Measurements from ENCODE around the gene NKD1.

NKD1 gene

DNA sequence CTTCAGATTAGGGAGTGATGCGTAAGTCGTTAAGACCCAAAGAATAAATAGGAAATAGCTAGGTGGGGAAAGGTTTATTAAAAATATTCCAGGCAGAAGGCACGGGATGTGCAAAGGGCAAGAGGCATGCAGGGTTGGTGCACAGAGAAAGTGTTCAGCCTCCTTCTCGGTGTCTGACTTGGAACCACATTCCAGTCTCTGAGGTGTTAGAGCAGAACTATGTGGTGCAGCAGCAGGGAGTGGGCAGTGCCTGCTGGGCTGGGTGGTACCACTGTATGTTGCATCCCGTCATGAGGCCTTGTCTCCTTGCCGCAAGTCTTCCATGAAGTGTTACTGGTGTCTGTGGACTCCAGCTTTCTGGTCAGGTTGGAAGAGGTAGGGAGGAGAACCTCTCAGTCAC lies 11.1 kb downstream of the NKD1 start:
- Histone ChIP-seq H3K4me2 (no peak overlapping the region), H3K9ac (no peak overlapping the region), H3K27me3 (no peaks in the 10 kb centered on the region), H3K36me3 (no peaks in the 10 kb centered on the region), H4K20me1 (0 out of 22 replicates have a peak, but pooled peaks cover 0 to 5% (median 0%) of the 10 kb centered on the region in 11 experiments), H3K9me3 (replicated peaks in 1 of 11) (peaks cover 0 to 12% (median 7%) of the 10 kb centered on the region in 11 experiments; a peak in 8 of 22 replicates), H3K4me3 (no peak overlapping the region), H3K27ac (no peak overlapping the region), H3K4me1 (peaks cover 0 to 6% (median 4%) of the 10 kb centered on the region in 10 experiments; a peak in 7 of 20 replicates)
- TF ChIP-seq Cebpa-rat (IDR thresholded peaks at IDR 0.05) = no peak

DNA sequence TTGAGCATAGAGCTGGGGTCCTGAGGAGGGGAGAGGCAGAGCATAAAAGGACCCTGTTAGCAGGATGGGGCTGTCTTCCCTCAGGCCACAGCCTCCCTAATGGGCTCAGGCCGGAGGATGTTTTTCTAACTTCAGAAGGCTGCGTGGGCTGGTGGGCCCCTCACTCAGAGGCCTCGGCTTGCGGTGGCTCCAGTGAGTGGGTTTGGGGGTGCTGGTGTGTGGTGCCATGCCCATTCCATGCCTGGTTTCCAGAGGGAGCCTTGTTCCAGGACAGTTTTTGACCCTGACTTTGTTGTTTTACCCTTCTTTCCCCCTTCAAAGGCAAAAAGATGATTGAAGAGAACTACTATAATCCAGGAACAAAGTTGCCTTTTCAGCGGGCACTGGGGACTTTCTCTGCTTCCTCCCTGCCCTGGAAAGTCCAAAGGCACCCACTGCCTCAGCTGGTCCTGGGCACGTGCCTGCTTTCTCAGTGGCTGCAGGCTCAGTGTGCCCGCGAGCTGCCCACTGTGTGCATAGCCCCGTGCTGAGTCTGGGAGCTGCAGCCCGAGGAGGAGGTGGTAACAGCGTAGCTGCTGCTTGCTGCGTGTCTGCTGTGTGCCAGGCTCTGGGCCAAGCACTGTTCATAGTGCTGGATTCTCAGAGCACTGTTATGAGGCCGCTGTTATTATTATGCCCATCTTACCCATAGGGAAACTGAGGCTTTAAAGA lies 11.8 kb downstream of the NKD1 start:
- TF ChIP-seq Cebpa-rat (IDR thresholded peaks at IDR 0.05) = no peak
- peaks cover 0 to 12% (median 7%) of the 10 kb centered on the region in 11 experiments; a peak in 8 of 22 replicates for H3K9me3 ChIP-seq (replicated peaks in 1 of 11)
- H3K4me1 ChIP-seq = peaks cover 0 to 8% (median 4%) of the 10 kb centered on the region in 10 experiments; a peak in 7 of 20 replicates
- H3K4me3 ChIP-seq = no peak overlapping the region
- H3K9ac ChIP-seq = no peak overlapping the region
- H4K20me1 ChIP-seq = 0 out of 22 replicates have a peak, but pooled peaks cover 0 to 1% (median 0%) of the 10 kb centered on the region in 11 experiments
- no peak overlapping the region for H3K27ac ChIP-seq
- no peaks in the 10 kb centered on the region for H3K36me3 ChIP-seq
- no peak overlapping the region for H3K4me2 ChIP-seq
- no peaks in the 10 kb centered on the region for H3K27me3 ChIP-seq

GRCh38 chr16:50560903-50561863 lies 13.0 kb downstream of the NKD1 start:
- Histone ChIP-seq H3K27ac (no peak overlapping the region), H3K36me3 (no peaks in the 10 kb centered on the region), H3K4me1 (peaks cover 0 to 8% (median 4%) of the 10 kb centered on the region in 10 experiments; a peak in 7 of 20 replicates), H3K4me3 (no peak overlapping the region), H3K27me3 (no peaks in the 10 kb centered on the region), H4K20me1 (no peaks in the 10 kb centered on the region), H3K9ac (no peak overlapping the region), H3K9me3 (replicated peaks in 1 of 11) (peaks cover 0 to 12% (median 7%) of the 10 kb centered on the region in 11 experiments; a peak in 8 of 22 replicates), H3K4me2 (no peak overlapping the region)
- TF ChIP-seq Cebpa-rat (IDR thresholded peaks at IDR 0.05) = no peak

DNA sequence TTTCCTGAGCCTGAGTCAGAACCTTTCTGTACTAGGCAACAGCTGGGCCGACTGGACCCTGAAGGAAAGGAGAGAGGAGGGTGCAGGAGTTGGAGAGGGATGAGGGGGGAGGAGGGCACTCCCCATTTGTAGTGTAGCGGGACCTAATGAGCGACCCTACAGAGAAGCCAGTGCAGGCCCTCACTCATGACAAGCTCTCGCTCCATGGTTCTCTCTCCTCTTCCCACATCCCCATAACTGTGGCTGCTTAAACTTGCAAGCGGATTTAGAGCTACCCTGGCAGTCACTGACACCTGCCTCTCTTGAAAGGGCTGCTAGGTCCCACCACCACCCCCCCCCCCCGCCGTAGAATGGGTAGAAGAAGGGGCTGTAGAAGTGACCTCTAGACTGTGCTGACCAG lies 14.5 kb downstream of the NKD1 start:
- TF ChIP-seq Cebpa-rat (IDR thresholded peaks at IDR 0.05) = no peak
- Histone ChIP-seq H3K9ac (no peak overlapping the region), H3K36me3 (no peaks in the 10 kb centered on the region), H3K27me3 (no peaks in the 10 kb centered on the region), H4K20me1 (no peaks in the 10 kb centered on the region), H3K4me3 (no peak overlapping the region), H3K27ac (no peak overlapping the region), H3K9me3 (replicated peaks in 1 of 11) (peaks cover 0 to 9% (median 0%) of the 10 kb centered on the region in 11 experiments; a peak in 4 of 22 replicates), H3K4me2 (no peak overlapping the region), H3K4me1 (peaks cover 0 to 8% (median 4%) of the 10 kb centered on the region in 10 experiments; a peak in 8 of 20 replicates)

DNA sequence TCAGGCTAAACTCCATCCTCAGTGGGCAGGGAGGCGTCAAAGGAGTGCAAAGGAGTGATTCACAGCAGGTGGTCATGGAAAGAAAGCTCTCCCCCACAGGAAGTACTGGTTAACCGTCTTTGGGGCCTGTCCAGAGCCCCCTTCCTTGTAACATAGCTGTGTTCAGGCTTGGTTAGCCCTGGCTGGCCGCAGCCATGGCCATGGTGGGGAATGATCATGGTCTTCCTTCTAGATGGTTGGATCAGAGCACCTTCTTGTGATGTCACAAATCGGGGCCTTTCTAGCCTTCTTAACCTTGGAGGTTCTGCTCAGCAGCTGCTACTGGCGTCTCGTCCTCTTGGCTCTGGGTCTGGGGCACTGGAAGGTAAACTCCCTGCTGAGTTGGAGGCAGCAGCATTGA lies 15.8 kb downstream of the NKD1 start:
- H4K20me1 ChIP-seq = no peaks in the 10 kb centered on the region
- H3K36me3 ChIP-seq = no peaks in the 10 kb centered on the region
- TF ChIP-seq Cebpa-rat (IDR thresholded peaks at IDR 0.05) = no peak

GRCh38 chr16:50565428-50565827 lies 17.2 kb downstream of the NKD1 start:
- Histone ChIP-seq H3K4me2 (no peak overlapping the region), H3K27me3 (no peaks in the 10 kb centered on the region), H3K36me3 (no peaks in the 10 kb centered on the region), H4K20me1 (no peaks in the 10 kb centered on the region), H3K4me3 (no peak overlapping the region), H3K9me3 (replicated peaks in 1 of 11) (peaks cover 0 to 9% (median 0%) of the 10 kb centered on the region in 11 experiments; a peak in 3 of 22 replicates), H3K9ac (no peak overlapping the region), H3K27ac (no peak overlapping the region), H3K4me1 (peaks cover 0 to 17% (median 12%) of the 10 kb centered on the region in 10 experiments; a peak in 13 of 20 replicates)
- no peak for TF ChIP-seq Cebpa-rat (IDR thresholded peaks at IDR 0.05)

More for the DNA sequence above, 15.8 kb downstream of the NKD1 start:
- peaks cover 0 to 17% (median 12%) of the 10 kb centered on the region in 10 experiments; a peak in 13 of 20 replicates for H3K4me1 ChIP-seq
- no peak overlapping the region for H3K27ac ChIP-seq
- H3K9me3 ChIP-seq (replicated peaks in 1 of 11) = peaks cover 0 to 9% (median 0%) of the 10 kb centered on the region in 11 experiments; a peak in 3 of 22 replicates
- peak overlapping the region in 4 of 11 experiments; percentile 7 to 28 (median 23); a peak in 3 of 22 replicates for H3K4me2 ChIP-seq
- H3K27me3 ChIP-seq = no peaks in the 10 kb centered on the region
- H3K4me3 ChIP-seq = no peak overlapping the region
- no peak overlapping the region for H3K9ac ChIP-seq

DNA sequence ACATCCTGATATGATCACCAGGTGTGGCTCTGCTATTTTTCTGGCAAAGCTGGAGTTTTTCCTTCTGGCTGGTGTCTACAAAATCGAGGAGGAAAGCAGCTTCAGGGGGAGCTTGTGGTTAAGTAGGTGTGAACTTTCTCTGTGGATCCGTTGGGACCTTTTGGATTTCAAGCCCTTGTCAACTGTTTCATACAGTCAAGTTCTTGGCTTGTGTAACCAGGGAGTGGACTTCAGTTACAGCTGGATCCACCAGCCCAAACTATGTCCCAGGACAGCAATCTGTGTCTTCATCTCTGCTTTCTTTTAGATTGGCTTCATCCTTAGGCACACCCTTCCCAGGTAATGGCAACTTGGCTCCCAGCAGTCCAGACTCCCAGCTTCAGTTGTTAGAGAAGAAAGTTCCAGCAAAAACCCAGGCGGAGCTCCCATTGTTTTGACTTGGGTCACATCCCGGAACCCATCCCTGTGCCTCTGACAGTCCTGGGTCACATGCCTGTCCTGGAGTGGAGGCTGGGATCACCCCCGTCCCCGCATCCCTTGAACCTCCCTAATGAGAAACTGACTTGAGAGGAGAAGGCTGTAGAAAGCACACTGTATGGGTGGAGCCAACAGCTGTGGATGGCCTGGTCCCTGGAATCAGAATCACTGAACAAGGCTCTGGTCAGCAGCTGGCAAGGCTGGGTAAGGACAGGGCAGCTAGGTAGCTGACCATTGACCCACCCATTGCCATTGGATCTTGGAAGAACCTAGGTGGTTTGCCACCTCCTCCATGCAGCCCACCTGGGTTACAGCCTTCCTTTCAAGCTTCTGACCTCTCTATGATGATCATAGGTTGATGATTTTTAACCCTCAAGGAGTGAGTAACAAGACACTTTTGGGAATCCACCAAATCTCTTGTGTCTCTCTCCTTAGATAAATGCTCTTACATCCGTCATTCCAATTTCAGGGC lies 18.1 kb downstream of the NKD1 start:
- no peaks in the 10 kb centered on the region for H4K20me1 ChIP-seq
- H3K4me3 ChIP-seq = no peak overlapping the region
- no peak overlapping the region for H3K9ac ChIP-seq
- no peak for TF ChIP-seq Cebpa-rat (IDR thresholded peaks at IDR 0.05)
- H3K36me3 ChIP-seq = no peaks in the 10 kb centered on the region
- no peaks in the 10 kb centered on the region for H3K27me3 ChIP-seq
- no peak overlapping the region for H3K27ac ChIP-seq
- H3K4me1 ChIP-seq = peaks cover 0 to 17% (median 12%) of the 10 kb centered on the region in 10 experiments; a peak in 13 of 20 replicates
- H3K9me3 ChIP-seq (replicated peaks in 1 of 11) = peaks cover 0 to 6% (median 0%) of the 10 kb centered on the region in 11 experiments; a peak in 3 of 22 replicates
- H3K4me2 ChIP-seq = no peak overlapping the region

DNA sequence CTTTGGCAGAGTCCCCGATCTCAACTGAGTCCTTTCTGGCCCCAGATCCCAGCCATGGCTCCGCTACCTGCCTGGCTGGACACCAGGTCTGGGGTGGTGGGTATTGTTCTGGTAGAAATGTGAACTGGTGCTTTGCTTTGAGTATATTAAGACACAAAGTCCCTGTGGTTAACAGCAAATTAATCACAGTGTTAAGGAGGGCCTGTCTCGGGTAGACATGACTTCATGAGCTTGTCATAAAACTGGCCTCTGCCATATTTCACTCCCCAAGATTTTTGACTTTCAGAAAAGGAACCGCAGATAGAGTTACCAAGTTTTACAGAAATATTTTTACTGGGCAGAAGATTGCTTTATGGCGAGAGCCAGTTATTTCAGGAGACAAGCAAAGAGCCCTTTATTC lies 19.5 kb downstream of the NKD1 start:
- Histone ChIP-seq H3K4me2 (peak overlapping the region in 8 of 11 experiments; percentile 20 to 54 (median 38); a peak in 9 of 22 replicates), H3K27me3 (no peaks in the 10 kb centered on the region), H3K4me3 (no peak overlapping the region), H3K27ac (no peak overlapping the region), H3K9me3 (replicated peaks in 1 of 11) (no peaks in the 10 kb centered on the region), H4K20me1 (no peaks in the 10 kb centered on the region), H3K9ac (no peak overlapping the region), H3K4me1 (peaks cover 0 to 17% (median 12%) of the 10 kb centered on the region in 10 experiments; a peak in 13 of 20 replicates), H3K36me3 (no peaks in the 10 kb centered on the region)
- no peak for TF ChIP-seq Cebpa-rat (IDR thresholded peaks at IDR 0.05)
